HepG2 (cell line): ENCODE data around the gene SEMA5B. TPM values are rescaled to one million over a fixed set of nuclear protein-coding genes. Genes with fewer than 3 reads are reported as not detected.

Experiments used
- CC2D1A ChIP-seq: sonication (generic); formaldehyde crosslinking; IDR thresholded peaks from 2 replicates; pipeline ENCODE4 v1.8.1; 2023; ENCODE audit warnings: mild to moderate bottlenecking, missing genetic modification reagents
- DNMT3B ChIP-seq: conservative IDR thresholded peaks from 2 replicates; pipeline ENCODE4 v1.6.1; 2016; ENCODE audit warnings: missing biosample characterization, control low read depth
- FOSL2 ChIP-seq: sonication (generic); formaldehyde crosslinking; IDR thresholded peaks from 2 replicates; pipeline ENCODE4 v1.4.0; 2020; ENCODE audit warnings: missing genetic modification reagents
- MIER2 ChIP-seq: IDR thresholded peaks from 2 replicates; pipeline ENCODE4 v1.6.1; 2016; ENCODE audit warnings: missing biosample characterization, missing genetic modification reagents
- PAX8 ChIP-seq: sonication (generic); formaldehyde crosslinking; IDR thresholded peaks from 2 replicates; pipeline ENCODE4 v1.8.0; 2022; ENCODE audit warnings: mild to moderate bottlenecking, missing genetic modification reagents, borderline replicate concordance
- PLSCR1 ChIP-seq: sonication (generic); formaldehyde crosslinking; IDR thresholded peaks from 2 replicates; pipeline ENCODE4 v1.5.0; 2020; ENCODE audit warnings: missing genetic modification reagents, mild to moderate bottlenecking, borderline replicate concordance
- SNAPC4 ChIP-seq: sonication (generic); formaldehyde crosslinking; IDR thresholded peaks from 2 replicates; pipeline ENCODE4 v1.4.0; 2020; ENCODE audit warnings: mild to moderate bottlenecking, missing genetic modification reagents
- ZBTB42 ChIP-seq: sonication (generic); formaldehyde crosslinking; IDR thresholded peaks from 2 replicates; pipeline ENCODE4 v1.5.0; 2020; ENCODE audit warnings: mild to moderate bottlenecking, missing genetic modification reagents
- ZFP37 ChIP-seq: sonication (generic); formaldehyde crosslinking; IDR thresholded peaks from 2 replicates; pipeline ENCODE4 v1.4.0; 2020; ENCODE audit warnings: missing genetic modification reagents, borderline replicate concordance
- ZKSCAN1 ChIP-seq: fragments of 150-350 bp; IDR thresholded peaks from 2 replicates; pipeline ENCODE4 v1.6.1; 2014; ENCODE audit warnings: low read length
- ZNF207 ChIP-seq: fragments of 450-650 bp; IDR thresholded peaks from 2 replicates; pipeline ENCODE4 v1.6.1; 2016; ENCODE audit warnings: antibody characterized with exemption, borderline replicate concordance
- ZNF337 ChIP-seq: sonication (generic); formaldehyde crosslinking; IDR thresholded peaks from 2 replicates; pipeline ENCODE4 v1.5.1; 2020; ENCODE audit warnings: missing genetic modification reagents, low read depth, mild to moderate bottlenecking, borderline replicate concordance
- ZNF740 ChIP-seq: sonication (generic); formaldehyde crosslinking; IDR thresholded peaks from 2 replicates; pipeline ENCODE4 v1.4.0; 2020; ENCODE audit warnings: missing genetic modification reagents
- ZNF788 ChIP-seq: sonication (generic); formaldehyde crosslinking; IDR thresholded peaks from 2 replicates; pipeline ENCODE4 v1.5.0; 2020; ENCODE audit warnings: mild to moderate bottlenecking, missing genetic modification reagents, borderline replicate concordance
- ZNF792 ChIP-seq: IDR thresholded peaks from 2 replicates; pipeline ENCODE4 v1.6.1; 2016
- polyA plus RNA-seq, 8 experiments: library from polyadenylated mRNA; depleted of rRNA in 3 of 8; stranded (reverse) in 7 of 8; unstranded in 1 of 8; fragments of >200 nt; fragmentation: Illumina TruSeq in 4 of 8; extraction: Trizol in 4 of 8; gene quantifications; 2 replicates each; pipeline versions ENCODE4 v1.2.1 to v1.2.3, GENCODE V29; 2011 to 2016; ENCODE audit warnings: low read depth in 4 of 8, missing spikeins in 1 of 8, mixed read lengths in 1 of 8; ENCODE audit not compliant: insufficient read depth in 1 of 8
- total RNA-seq, 5 experiments: library from RNA; depleted of rRNA; stranded (reverse); fragments of >200 nt; fragmentation: Illumina TruSeq; extraction: Trizol; gene quantifications; 2 replicates each; pipeline ENCODE4 v1.2.3, GENCODE V29; 2016; ENCODE audit warnings: low read depth in 1 of 5
- TF ChIP-seq, protein P1 (sequence below): sonication (generic); formaldehyde crosslinking; IDR thresholded peaks from 2 replicates; pipeline ENCODE4 v1.4.0; 2020; ENCODE audit warnings: mild to moderate bottlenecking, missing genetic modification reagents
- TF ChIP-seq, protein P2 (sequence below): sonication (generic); formaldehyde crosslinking; IDR thresholded peaks from 2 replicates; pipeline ENCODE4 v1.4.0; 2020; ENCODE audit warnings: missing genetic modification reagents, borderline replicate concordance
- TF ChIP-seq, protein P3 (sequence below): IDR thresholded peaks from 2 replicates; pipeline ENCODE4 v1.6.1; 2018; ENCODE audit warnings: missing genetic modification reagents, mild to moderate bottlenecking, missing compliant biosample characterization

The SEMA5B gene
- total and polyA plus RNA-seq, 2 of the 13 experiments (the other 11 are each of a cell fraction or from before 2014, with no cell fraction given): not detected

DNA sequence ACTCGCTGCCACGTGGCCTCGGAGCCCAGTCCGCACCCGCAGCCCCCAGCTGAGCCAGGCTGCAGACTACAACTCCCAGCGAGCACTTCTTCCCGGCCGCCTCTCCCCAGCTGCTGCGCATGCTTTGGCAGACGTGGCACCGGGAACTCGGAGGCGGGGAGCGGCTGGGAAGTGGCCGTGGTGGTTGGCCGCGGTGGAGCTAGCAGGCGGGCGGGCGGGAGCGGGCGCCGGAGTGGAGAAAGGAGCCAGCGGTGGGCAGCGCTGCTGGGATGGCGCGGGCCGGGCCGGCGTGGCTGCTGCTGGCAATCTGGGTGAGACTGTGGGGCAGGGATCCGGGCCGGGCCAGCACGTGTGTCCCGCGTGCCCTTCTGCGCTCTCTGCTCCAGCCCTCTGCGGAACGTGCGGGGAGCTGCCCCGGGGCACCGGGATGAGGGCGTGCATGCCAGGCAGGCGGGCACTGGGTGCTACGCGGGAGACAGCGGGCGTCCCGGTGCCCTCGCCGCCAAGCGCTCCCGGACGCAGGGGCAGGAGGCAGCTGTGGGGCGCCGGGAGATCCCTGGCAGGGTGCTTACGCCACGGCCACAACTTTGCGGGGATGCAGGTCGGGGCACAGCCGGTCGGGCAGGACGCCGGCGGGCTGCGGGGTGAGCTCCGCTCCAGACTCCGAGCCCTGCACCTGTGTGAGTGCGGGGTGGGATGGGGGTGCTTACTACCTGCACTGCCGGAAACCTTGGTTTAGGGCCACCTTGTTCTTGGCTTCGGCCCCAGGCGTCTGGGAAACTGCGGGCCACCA lies 39.5 kb upstream of the SEMA5B start, which contains the start of gene PDIA5 (continued):
- TF ChIP-seq SNAPC4 (CRISPR knock-in tag) (no peak), ZFP37 (CRISPR knock-in tag) (peak; percentile 33; the same call in 1 of the 2 replicates), ZNF788 (peak; percentile 79; the same call in 1 of the 2 replicates), ZNF207 (no peak), ZBTB42 (CRISPR knock-in tag) (0 out of 2 replicates have a peak, but pooled peaks have one; percentile 17), MIER2 (CRISPR knock-in tag) (peak; percentile 47; the same call in 1 of the 2 replicates), PAX8 (CRISPR knock-in tag) (no peak), DNMT3B (CRISPR knock-in tag) (peak; percentile 90; the same call in 1 of the 2 replicates), CC2D1A (CRISPR knock-in tag) (no peak), ZKSCAN1 (no peak), FOSL2 (CRISPR knock-in tag) (no peak), ZNF792 (CRISPR knock-in tag) (0 out of 2 replicates have a peak, but pooled peaks have one; percentile 86), ZNF740 (CRISPR knock-in tag) (0 out of 2 replicates have a peak, but pooled peaks have one; percentile 30), ZNF337 (no peak), PLSCR1 (no peak)
- TF ChIP-seq, protein P1, sequence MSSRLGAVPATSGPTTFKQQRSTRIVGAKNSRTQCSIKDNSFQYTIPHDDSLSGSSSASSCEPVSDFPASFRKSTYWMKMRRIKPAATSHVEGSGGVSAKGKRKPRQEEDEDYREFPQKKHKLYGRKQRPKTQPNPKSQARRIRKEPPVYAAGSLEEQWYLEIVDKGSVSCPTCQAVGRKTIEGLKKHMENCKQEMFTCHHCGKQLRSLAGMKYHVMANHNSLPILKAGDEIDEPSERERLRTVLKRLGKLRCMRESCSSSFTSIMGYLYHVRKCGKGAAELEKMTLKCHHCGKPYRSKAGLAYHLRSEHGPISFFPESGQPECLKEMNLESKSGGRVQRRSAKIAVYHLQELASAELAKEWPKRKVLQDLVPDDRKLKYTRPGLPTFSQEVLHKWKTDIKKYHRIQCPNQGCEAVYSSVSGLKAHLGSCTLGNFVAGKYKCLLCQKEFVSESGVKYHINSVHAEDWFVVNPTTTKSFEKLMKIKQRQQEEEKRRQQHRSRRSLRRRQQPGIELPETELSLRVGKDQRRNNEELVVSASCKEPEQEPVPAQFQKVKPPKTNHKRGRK (CRISPR knock-in tag): no peak
- TF ChIP-seq, protein P2, sequence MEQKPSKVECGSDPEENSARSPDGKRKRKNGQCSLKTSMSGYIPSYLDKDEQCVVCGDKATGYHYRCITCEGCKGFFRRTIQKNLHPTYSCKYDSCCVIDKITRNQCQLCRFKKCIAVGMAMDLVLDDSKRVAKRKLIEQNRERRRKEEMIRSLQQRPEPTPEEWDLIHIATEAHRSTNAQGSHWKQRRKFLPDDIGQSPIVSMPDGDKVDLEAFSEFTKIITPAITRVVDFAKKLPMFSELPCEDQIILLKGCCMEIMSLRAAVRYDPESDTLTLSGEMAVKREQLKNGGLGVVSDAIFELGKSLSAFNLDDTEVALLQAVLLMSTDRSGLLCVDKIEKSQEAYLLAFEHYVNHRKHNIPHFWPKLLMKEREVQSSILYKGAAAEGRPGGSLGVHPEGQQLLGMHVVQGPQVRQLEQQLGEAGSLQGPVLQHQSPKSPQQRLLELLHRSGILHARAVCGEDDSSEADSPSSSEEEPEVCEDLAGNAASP: no peak
- TF ChIP-seq, protein P3, sequence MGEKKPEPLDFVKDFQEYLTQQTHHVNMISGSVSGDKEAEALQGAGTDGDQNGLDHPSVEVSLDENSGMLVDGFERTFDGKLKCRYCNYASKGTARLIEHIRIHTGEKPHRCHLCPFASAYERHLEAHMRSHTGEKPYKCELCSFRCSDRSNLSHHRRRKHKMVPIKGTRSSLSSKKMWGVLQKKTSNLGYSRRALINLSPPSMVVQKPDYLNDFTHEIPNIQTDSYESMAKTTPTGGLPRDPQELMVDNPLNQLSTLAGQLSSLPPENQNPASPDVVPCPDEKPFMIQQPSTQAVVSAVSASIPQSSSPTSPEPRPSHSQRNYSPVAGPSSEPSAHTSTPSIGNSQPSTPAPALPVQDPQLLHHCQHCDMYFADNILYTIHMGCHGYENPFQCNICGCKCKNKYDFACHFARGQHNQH: peak; percentile 51; the same call in 1 of the 2 replicates
